H9 (cell line): ENCODE measurements around the gene FAM90A26. TPM values are rescaled to one million over a fixed set of nuclear protein-coding genes. Genes with fewer than 3 reads are reported as not detected.
"Not testable (repeated sequence)": the region's sequence is repeated elsewhere in the genome, so short reads cannot be mapped to it uniquely, and the experiment has no call there.

Source experiments
- DNase-seq: peaks from one replicate; pipeline ENCODE4 v3.0.0-alpha.2; 2017
- H2AFZ ChIP-seq: one replicate; pipeline ENCODE4 v1.6.1; 2013; ENCODE audit warnings: mild to moderate bottlenecking, low read length, control low read depth, moderate library complexity
- H2AK5ac ChIP-seq: 2 replicates; pipeline ENCODE4 v1.6.1; 2013; ENCODE audit warnings: low read length, control low read depth, mixed read lengths; ENCODE audit not compliant: insufficient read length
- H2BK120ac ChIP-seq: one replicate; pipeline ENCODE4 v1.6.1; 2013; ENCODE audit warnings: low read depth, mild to moderate bottlenecking, low read length, control low read depth, inconsistent platforms; ENCODE audit not compliant: poor library complexity, severe bottlenecking
- H2BK12ac ChIP-seq: 2 replicates; pipeline ENCODE4 v1.6.1; 2013; ENCODE audit warnings: low read length, control low read depth, mixed read lengths, low read depth; ENCODE audit not compliant: insufficient read length
- H2BK15ac ChIP-seq: 2 replicates; pipeline ENCODE4 v1.6.1; 2013; ENCODE audit warnings: low read depth, low read length, control low read depth
- H2BK20ac ChIP-seq: one replicate; pipeline ENCODE4 v1.6.1; 2013; ENCODE audit warnings: low read depth, mild to moderate bottlenecking, low read length, control low read depth, inconsistent platforms; ENCODE audit not compliant: poor library complexity, severe bottlenecking
- H2BK5ac ChIP-seq: 2 replicates; pipeline ENCODE4 v1.6.1; 2013; ENCODE audit warnings: low read length, control low read depth, mixed read lengths; ENCODE audit not compliant: insufficient read length
- H3K14ac ChIP-seq: 2 replicates; pipeline ENCODE4 v1.6.1; 2013; ENCODE audit warnings: low read length, control low read depth; ENCODE audit not compliant: insufficient read depth
- H3K18ac ChIP-seq: 2 replicates; pipeline ENCODE4 v1.6.1; 2013; ENCODE audit warnings: low read depth, mild to moderate bottlenecking, mixed read lengths, low read length, control low read depth; ENCODE audit not compliant: insufficient read length
- H3K23ac ChIP-seq: 2 replicates; pipeline ENCODE4 v1.6.1; 2013; ENCODE audit warnings: low read length, control low read depth, mixed read lengths, low read depth; ENCODE audit not compliant: insufficient read length
- H3K23me2 ChIP-seq: 2 replicates; pipeline ENCODE4 v1.6.1; 2013; ENCODE audit warnings: low read depth, mild to moderate bottlenecking, mixed read lengths, low read length, control low read depth; ENCODE audit not compliant: insufficient read length, poor library complexity, severe bottlenecking
- H3K27ac ChIP-seq: 2 replicates; pipeline ENCODE4 v1.5.1; 2013; ENCODE audit warnings: low read length, control low read depth, mixed read lengths, low read depth; ENCODE audit not compliant: insufficient read length
- H3K27me3 ChIP-seq: 2 replicates; pipeline ENCODE4 v1.6.1; 2013; ENCODE audit warnings: low read length, control low read depth, inconsistent platforms; ENCODE audit not compliant: insufficient read depth
- H3K4ac ChIP-seq: 2 replicates; pipeline ENCODE4 v1.6.1; 2013; ENCODE audit warnings: low read depth, mild to moderate bottlenecking, control low read depth, inconsistent platforms, low read length, moderate library complexity
- H3K4me1 ChIP-seq: 2 replicates; pipeline ENCODE4 v1.6.1; 2013; ENCODE audit warnings: low read length, control low read depth, inconsistent platforms; ENCODE audit not compliant: insufficient read depth
- H3K4me2 ChIP-seq: 2 replicates; pipeline ENCODE4 v1.6.1; 2013; ENCODE audit warnings: low read length, control low read depth, mixed read lengths; ENCODE audit not compliant: insufficient read length, insufficient read depth
- H3K56ac ChIP-seq: 2 replicates; pipeline ENCODE4 v1.6.1; 2013; ENCODE audit warnings: low read depth, mild to moderate bottlenecking, mixed read lengths, low read length, control low read depth; ENCODE audit not compliant: insufficient read length
- H3K79me1 ChIP-seq: 2 replicates; pipeline ENCODE4 v1.6.1; 2013; ENCODE audit warnings: low read depth, mild to moderate bottlenecking, moderate library complexity, low read length, control low read depth, inconsistent platforms; ENCODE audit not compliant: insufficient read depth, poor library complexity, severe bottlenecking
- H3K79me2 ChIP-seq: 2 replicates; pipeline ENCODE4 v1.6.1; 2013; ENCODE audit warnings: low read length, control low read depth, inconsistent platforms; ENCODE audit not compliant: insufficient read depth
- H3K9ac ChIP-seq: 2 replicates; pipeline ENCODE4 v1.6.1; 2013; ENCODE audit warnings: low read length, control low read depth, mixed read lengths; ENCODE audit not compliant: insufficient read length; ENCODE audit errors: extremely low read depth
- H3K9me3 ChIP-seq: one replicate; pipeline ENCODE4 v1.6.1; 2013; ENCODE audit warnings: low read depth, low read length, inconsistent platforms; ENCODE audit not compliant: control insufficient read depth
- H3T11ph ChIP-seq: one replicate; pipeline ENCODE4 v1.6.1; 2013; ENCODE audit warnings: mild to moderate bottlenecking, low read length, control low read depth, inconsistent platforms
- H4K20me1 ChIP-seq: one replicate; pipeline ENCODE4 v1.6.1; 2013; ENCODE audit not compliant: control insufficient read depth, insufficient read length, insufficient read depth
- H4K5ac ChIP-seq: 2 replicates; pipeline ENCODE4 v1.6.1; 2013; ENCODE audit warnings: low read depth, mild to moderate bottlenecking, mixed read lengths, low read length, control low read depth; ENCODE audit not compliant: insufficient read length
- H4K8ac ChIP-seq: replicated peaks from 2 replicates; pipeline ENCODE4 v1.6.1; 2013; ENCODE audit warnings: low read length, control low read depth, mixed read lengths, low read depth; ENCODE audit not compliant: insufficient read length
- H4K91ac ChIP-seq: 2 replicates; pipeline ENCODE4 v1.6.1; 2013; ENCODE audit warnings: low read depth, mild to moderate bottlenecking, moderate library complexity, mixed read lengths, low read length, control low read depth; ENCODE audit not compliant: insufficient read length
- H3K27ac Mint-ChIP-seq, 3 experiments: 2 replicates in 2 of 3; 3 replicates in 1 of 3; pipeline ENCODE4 v1.8.0; 2020 to 2021; ENCODE audit warnings: mixed read lengths in 3 of 3, mild to moderate bottlenecking in 1 of 3, moderate library complexity in 1 of 3
- H3K27me3 Mint-ChIP-seq: 2 replicates; pipeline ENCODE4 v1.8.0; 2021; ENCODE audit warnings: low read depth, mild to moderate bottlenecking, moderate library complexity, mixed read lengths
- H3K36me3 Mint-ChIP-seq, 3 experiments: 2 replicates in 2 of 3; 3 replicates in 1 of 3; pipeline ENCODE4 v1.8.0; 2020 to 2021; ENCODE audit warnings: low read depth in 3 of 3, mixed read lengths in 3 of 3; ENCODE audit not compliant: insufficient read depth in 1 of 3
- H3K4me1 Mint-ChIP-seq, 2 experiments: 2 replicates each; pipeline ENCODE4 v1.8.0; 2020; ENCODE audit warnings: mixed read lengths in 2 of 2
- H3K4me3 Mint-ChIP-seq, 2 experiments: 2 replicates in 1 of 2; 3 replicates in 1 of 2; pipeline ENCODE4 v1.8.0; 2020 to 2021; ENCODE audit warnings: mild to moderate bottlenecking in 2 of 2, mixed read lengths in 2 of 2, moderate library complexity in 1 of 2
- H3K9me3 Mint-ChIP-seq, 2 experiments: 2 replicates in 1 of 2; 3 replicates in 1 of 2; pipeline ENCODE4 v1.8.0; 2020; ENCODE audit warnings: mild to moderate bottlenecking in 2 of 2, mixed read lengths in 2 of 2, moderate library complexity in 1 of 2
- CTCF ChIP-seq: fragments of 200-600 bp; sonication (generic); conservative IDR thresholded peaks from 3 replicates; pipeline ENCODE4 v1.8.0; 2021; ENCODE audit warnings: antibody characterized with exemption, mild to moderate bottlenecking
- WGBS: extraction: QIAGEN DNeasy Blood & Tissue Kit; methylation state at CpG from one replicate; pipeline ENCODE4 v1.1.7; 2013; ENCODE audit warnings: missing lambda C conversion rate, low lambda C conversion rate, mixed read lengths; ENCODE audit not compliant: insufficient read length; ENCODE audit errors: extremely low coverage; 5-methylcytosine and 5-hydroxymethylcytosine counted together
- total RNA-seq: library from RNA; stranded (reverse); gene quantifications from 2 replicates; pipeline ENCODE4 v1.2.1, GENCODE V29; 2021

FAM90A26 gene
- total RNA-seq, 1 experiment from 2014 or later, result not detected

GRCh38 chr4:9146967-9147366 lies 23.2 kb upstream of the FAM90A26 start:
- Histone ChIP-seq H3K18ac (no peak overlapping the region), H3K9ac (no peak overlapping the region), H3K23me2 (no peaks in the 10 kb centered on the region), H3K79me2 (no peaks in the 10 kb centered on the region), H3K9me3 (no peaks in the 10 kb centered on the region), H2AK5ac (no peak overlapping the region), H2BK20ac (no peak overlapping the region), H3T11ph (no peak overlapping the region), H3K14ac (no peak overlapping the region), H2BK120ac (no peak overlapping the region), H3K27me3 (no peaks in the 10 kb centered on the region), H4K8ac (no peak overlapping the region), H3K4me2 (no peak overlapping the region), H3K56ac (no peak overlapping the region), H3K79me1 (no peaks in the 10 kb centered on the region), H2BK5ac (no peak overlapping the region), H2AFZ (no peak overlapping the region), H4K5ac (no peak overlapping the region), H3K27ac (no peak overlapping the region), H3K4ac (no peak overlapping the region), H4K20me1 (no peaks in the 10 kb centered on the region), H4K91ac (no peak overlapping the region), H2BK15ac (no peak overlapping the region), H2BK12ac (no peak overlapping the region), H3K23ac (no peak overlapping the region), H3K4me1 (no peaks in the 10 kb centered on the region)
- peaks cover 14 to 50% of the 10 kb centered on the region in 2 experiments for H3K9me3 Mint-ChIP-seq
- TF ChIP-seq CTCF, result no peak
- peaks cover 9 to 10% (median 9%) of the 10 kb centered on the region in 3 experiments; a peak in 5 of 7 replicates for H3K36me3 Mint-ChIP-seq
- WGBS, result no CpG with 5 or more reads among the region's 9 CpGs
- H3K4me1 Mint-ChIP-seq, result 0 out of 4 replicates have a peak, but pooled peaks cover 0 to 5% of the 10 kb centered on the region in 2 experiments
- H3K27me3 Mint-ChIP-seq, result no peaks in the 10 kb centered on the region
- H3K27ac Mint-ChIP-seq, result no peak overlapping the region
- no peak overlapping the region for H3K4me3 Mint-ChIP-seq
- no peak for DNase-seq

GRCh38 chr4:9147368-9147767 lies 22.8 kb upstream of the FAM90A26 start:
- H3K23ac ChIP-seq, H2BK15ac ChIP-seq, H4K5ac ChIP-seq, H2BK12ac ChIP-seq, H3K18ac ChIP-seq, H3K4me3 Mint-ChIP-seq, H3K56ac ChIP-seq, H4K91ac ChIP-seq, H2AK5ac ChIP-seq, H3K4me2 ChIP-seq, H4K8ac ChIP-seq, H4K20me1 ChIP-seq, H3K9me3 ChIP-seq, H2AFZ ChIP-seq, H2BK20ac ChIP-seq, H3K27me3 Mint-ChIP-seq, H3K4me1 ChIP-seq, H3K79me2 ChIP-seq, H2BK5ac ChIP-seq, H3K27me3 ChIP-seq, H3K79me1 ChIP-seq, H3K9ac ChIP-seq, H2BK120ac ChIP-seq, H3K27ac Mint-ChIP-seq, H3T11ph ChIP-seq, H3K4me1 Mint-ChIP-seq, DNase-seq, H3K4ac ChIP-seq, H3K27ac ChIP-seq, H3K23me2 ChIP-seq, H3K14ac ChIP-seq: not testable (repeated sequence)
- Mint-ChIP-seq H3K9me3 (peaks cover 14 to 50% of the 10 kb centered on the region in 2 experiments), H3K36me3 (peaks cover 9 to 10% (median 9%) of the 10 kb centered on the region in 3 experiments; a peak in 5 of 7 replicates)
- WGBS, result no CpG with 5 or more reads among the region's 4 CpGs
